Neural cell (in vitro differentiated cells): ENCODE measurements around the gene IL11. TPM values are rescaled to one million over a fixed set of nuclear protein-coding genes. Genes with fewer than 3 reads are reported as not detected.

Source experiments
- H2AFZ ChIP-seq: fragments of 200-600, 300-800 bp; sonication (generic), shearing (Covaris generic); 2 replicates; pipeline ENCODE4 v1.6.0; 2014; ENCODE audit warnings: low read depth, mild to moderate bottlenecking, antibody characterized with exemption, low read length, moderate library complexity
- H3F3A ChIP-seq: fragments of 200-600 bp; shearing (Covaris generic); 2 replicates; pipeline ENCODE4 v1.6.1; 2016; ENCODE audit warnings: mild to moderate bottlenecking, moderate library complexity, mixed read lengths, antibody characterized with exemption, low read length; ENCODE audit not compliant: insufficient read depth, poor library complexity, severe bottlenecking
- H3K27ac ChIP-seq: fragments of 200-600, 300-800 bp; sonication (generic), shearing (Covaris generic); 2 replicates; pipeline ENCODE4 v1.5.1; 2014; ENCODE audit warnings: mild to moderate bottlenecking, low read length, moderate library complexity
- H3K27me3 ChIP-seq: fragments of 300-800, 200-600 bp; sonication (generic), shearing (Covaris generic); 2 replicates; pipeline ENCODE4 v1.6.0; 2014; ENCODE audit warnings: mild to moderate bottlenecking, low read depth, low read length, moderate library complexity; ENCODE audit not compliant: insufficient read depth
- H3K36me3 ChIP-seq: fragments of 300-800, 200-600 bp; sonication (generic), shearing (Covaris generic); 2 replicates; pipeline ENCODE4 v1.5.1; 2014; ENCODE audit warnings: mild to moderate bottlenecking, antibody characterized with exemption, low read length, moderate library complexity; ENCODE audit not compliant: insufficient read depth
- H3K4me2 ChIP-seq: fragments of 300-800, 200-600 bp; sonication (generic), shearing (Covaris generic); 2 replicates; pipeline ENCODE4 v1.6.0; 2014; ENCODE audit warnings: mild to moderate bottlenecking, low read length
- H3K4me3 ChIP-seq: fragments of 300-800, 200-600 bp; sonication (generic), shearing (Covaris generic); 2 replicates; pipeline ENCODE4 v1.5.1; 2014; ENCODE audit warnings: mild to moderate bottlenecking, low read length, moderate library complexity
- H3K79me2 ChIP-seq: fragments of 200-600 bp; shearing (Covaris generic); replicated peaks from 2 replicates; pipeline ENCODE4 v1.6.0; 2014; ENCODE audit warnings: mild to moderate bottlenecking, low read length, moderate library complexity; ENCODE audit not compliant: insufficient read depth
- H3K9ac ChIP-seq: fragments of 300-800, 200-600 bp; sonication (generic), shearing (Covaris generic); 2 replicates; pipeline ENCODE4 v1.6.1; 2016; ENCODE audit warnings: mild to moderate bottlenecking, low read length, mixed read lengths
- H3K9me2 ChIP-seq: fragments of 200-600 bp; shearing (Covaris generic); 2 replicates; pipeline ENCODE4 v1.6.1; 2016; ENCODE audit warnings: mild to moderate bottlenecking, low read length, mixed read lengths; ENCODE audit not compliant: insufficient read depth
- H3K9me3 ChIP-seq: fragments of 200-600, 300-800 bp; sonication (generic), shearing (Covaris generic); 2 replicates; pipeline ENCODE4 v1.6.1; 2016; ENCODE audit warnings: mild to moderate bottlenecking, mixed run types, low read length, moderate library complexity, mixed read lengths
- H4K20me1 ChIP-seq: fragments of 200-600 bp; shearing (Covaris generic); 2 replicates; pipeline ENCODE4 v1.6.1; 2016; ENCODE audit warnings: mild to moderate bottlenecking, mixed run types; ENCODE audit not compliant: insufficient read depth
- EP300 ChIP-seq: fragments of 450-650 bp; conservative IDR thresholded peaks from 2 replicates; pipeline ENCODE4 v1.6.1; 2014; ENCODE audit warnings: antibody characterized with exemption, mild to moderate bottlenecking, moderate library complexity; ENCODE audit not compliant: poor library complexity, severe bottlenecking
- EZH2 ChIP-seq: fragments of 200-600, 300-800 bp; shearing (Covaris generic), sonication (generic); IDR thresholded peaks from 2 replicates; pipeline ENCODE4 v1.6.1; 2014; ENCODE audit warnings: antibody characterized with exemption, low read length, borderline replicate concordance, mild to moderate bottlenecking; ENCODE audit not compliant: insufficient read depth, poor library complexity, severe bottlenecking
- MXI1 ChIP-seq: fragments of 450-650 bp; conservative IDR thresholded peaks from 2 replicates; pipeline ENCODE4 v1.6.1; 2014; ENCODE audit warnings: antibody characterized with exemption, mild to moderate bottlenecking; ENCODE audit not compliant: poor library complexity, severe bottlenecking
- POLR2AphosphoS5 ChIP-seq: IDR thresholded peaks from 2 replicates; pipeline ENCODE4 v1.6.1; 2012
- RAD21 ChIP-seq: fragments of 450-650 bp; conservative IDR thresholded peaks from 2 replicates; pipeline ENCODE4 v1.6.1; 2014; ENCODE audit warnings: antibody characterized with exemption, mild to moderate bottlenecking, moderate library complexity
- SMC3 ChIP-seq: fragments of 450-650 bp; conservative IDR thresholded peaks from 2 replicates; pipeline ENCODE4 v1.6.1; 2014; ENCODE audit warnings: antibody characterized with exemption, mild to moderate bottlenecking, moderate library complexity; ENCODE audit not compliant: poor library complexity
- TAF1 ChIP-seq: IDR thresholded peaks from 2 replicates; pipeline ENCODE4 v1.6.1; 2012; ENCODE audit warnings: low read depth
- polyA plus RNA-seq: library from polyadenylated mRNA; depleted of rRNA; stranded (reverse); fragments of >200 nt; gene quantifications from 2 replicates; pipeline ENCODE4 v1.2.3, GENCODE V29; 2014
- TF ChIP-seq, protein P1 (sequence below): IDR thresholded peaks from 2 replicates; pipeline ENCODE4 v1.6.1; 2012; ENCODE audit warnings: borderline replicate concordance
- TF ChIP-seq, protein P2 (sequence below): fragments of 450-650 bp; IDR thresholded peaks from 2 replicates; pipeline ENCODE4 v1.5.1; 2014; ENCODE audit warnings: antibody characterized with exemption, mild to moderate bottlenecking, moderate library complexity; ENCODE audit not compliant: poor library complexity, severe bottlenecking

The IL11 gene
- polyA plus RNA-seq, 1 donor from 2014 or later, result 0.62 TPM

DNA sequence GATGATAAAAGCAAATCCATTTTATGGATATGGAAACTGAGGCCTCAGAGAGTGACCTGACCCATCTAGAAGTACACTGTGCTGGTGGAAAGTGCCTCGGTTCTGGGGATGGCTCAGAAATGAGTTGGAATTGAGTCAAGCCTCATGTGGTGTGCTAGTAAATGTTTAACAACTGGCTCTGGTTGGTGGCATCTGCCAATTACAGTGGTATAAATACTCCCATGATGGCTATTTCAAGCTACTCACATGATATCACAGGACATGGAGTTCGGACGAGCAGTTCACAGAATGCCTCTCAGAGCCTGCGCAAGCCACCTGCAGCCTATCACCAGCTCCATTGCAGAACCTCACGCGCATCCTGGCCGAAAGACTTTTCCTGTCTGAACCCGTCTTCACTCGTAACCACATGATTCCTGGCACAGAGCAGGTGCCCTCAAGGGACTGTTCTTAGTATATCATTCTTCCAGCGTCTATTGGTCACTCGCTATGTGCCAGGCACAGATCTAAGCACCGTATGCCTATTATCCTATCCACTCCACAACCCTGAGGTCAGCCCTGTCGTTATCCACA lies 54.2 kb downstream of the IL11 start:
- Histone ChIP-seq H3K4me2 (no peak overlapping the region), H3K27ac (no peak overlapping the region), H3K4me3 (no peak overlapping the region), H3K9me3 (no peaks in the 10 kb centered on the region), H3K9me2 (no peaks in the 10 kb centered on the region), H3F3A (no peaks in the 10 kb centered on the region), H3K27me3 (no peaks in the 10 kb centered on the region), H4K20me1 (no peaks in the 10 kb centered on the region), H3K9ac (no peak overlapping the region), H3K36me3 (no peaks in the 10 kb centered on the region), H3K79me2 (no peaks in the 10 kb centered on the region), H2AFZ (no peak overlapping the region)
- TF ChIP-seq EP300 (no peak), MXI1 (no peak), SMC3 (no peak), TAF1 (no peak), EZH2 (no peak), RAD21 (no peak), POLR2AphosphoS5 (no peak)
- TF ChIP-seq, protein P1, sequence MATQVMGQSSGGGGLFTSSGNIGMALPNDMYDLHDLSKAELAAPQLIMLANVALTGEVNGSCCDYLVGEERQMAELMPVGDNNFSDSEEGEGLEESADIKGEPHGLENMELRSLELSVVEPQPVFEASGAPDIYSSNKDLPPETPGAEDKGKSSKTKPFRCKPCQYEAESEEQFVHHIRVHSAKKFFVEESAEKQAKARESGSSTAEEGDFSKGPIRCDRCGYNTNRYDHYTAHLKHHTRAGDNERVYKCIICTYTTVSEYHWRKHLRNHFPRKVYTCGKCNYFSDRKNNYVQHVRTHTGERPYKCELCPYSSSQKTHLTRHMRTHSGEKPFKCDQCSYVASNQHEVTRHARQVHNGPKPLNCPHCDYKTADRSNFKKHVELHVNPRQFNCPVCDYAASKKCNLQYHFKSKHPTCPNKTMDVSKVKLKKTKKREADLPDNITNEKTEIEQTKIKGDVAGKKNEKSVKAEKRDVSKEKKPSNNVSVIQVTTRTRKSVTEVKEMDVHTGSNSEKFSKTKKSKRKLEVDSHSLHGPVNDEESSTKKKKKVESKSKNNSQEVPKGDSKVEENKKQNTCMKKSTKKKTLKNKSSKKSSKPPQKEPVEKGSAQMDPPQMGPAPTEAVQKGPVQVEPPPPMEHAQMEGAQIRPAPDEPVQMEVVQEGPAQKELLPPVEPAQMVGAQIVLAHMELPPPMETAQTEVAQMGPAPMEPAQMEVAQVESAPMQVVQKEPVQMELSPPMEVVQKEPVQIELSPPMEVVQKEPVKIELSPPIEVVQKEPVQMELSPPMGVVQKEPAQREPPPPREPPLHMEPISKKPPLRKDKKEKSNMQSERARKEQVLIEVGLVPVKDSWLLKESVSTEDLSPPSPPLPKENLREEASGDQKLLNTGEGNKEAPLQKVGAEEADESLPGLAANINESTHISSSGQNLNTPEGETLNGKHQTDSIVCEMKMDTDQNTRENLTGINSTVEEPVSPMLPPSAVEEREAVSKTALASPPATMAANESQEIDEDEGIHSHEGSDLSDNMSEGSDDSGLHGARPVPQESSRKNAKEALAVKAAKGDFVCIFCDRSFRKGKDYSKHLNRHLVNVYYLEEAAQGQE, result no peak
- TF ChIP-seq, protein P2, sequence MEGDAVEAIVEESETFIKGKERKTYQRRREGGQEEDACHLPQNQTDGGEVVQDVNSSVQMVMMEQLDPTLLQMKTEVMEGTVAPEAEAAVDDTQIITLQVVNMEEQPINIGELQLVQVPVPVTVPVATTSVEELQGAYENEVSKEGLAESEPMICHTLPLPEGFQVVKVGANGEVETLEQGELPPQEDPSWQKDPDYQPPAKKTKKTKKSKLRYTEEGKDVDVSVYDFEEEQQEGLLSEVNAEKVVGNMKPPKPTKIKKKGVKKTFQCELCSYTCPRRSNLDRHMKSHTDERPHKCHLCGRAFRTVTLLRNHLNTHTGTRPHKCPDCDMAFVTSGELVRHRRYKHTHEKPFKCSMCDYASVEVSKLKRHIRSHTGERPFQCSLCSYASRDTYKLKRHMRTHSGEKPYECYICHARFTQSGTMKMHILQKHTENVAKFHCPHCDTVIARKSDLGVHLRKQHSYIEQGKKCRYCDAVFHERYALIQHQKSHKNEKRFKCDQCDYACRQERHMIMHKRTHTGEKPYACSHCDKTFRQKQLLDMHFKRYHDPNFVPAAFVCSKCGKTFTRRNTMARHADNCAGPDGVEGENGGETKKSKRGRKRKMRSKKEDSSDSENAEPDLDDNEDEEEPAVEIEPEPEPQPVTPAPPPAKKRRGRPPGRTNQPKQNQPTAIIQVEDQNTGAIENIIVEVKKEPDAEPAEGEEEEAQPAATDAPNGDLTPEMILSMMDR, result no peak

DNA sequence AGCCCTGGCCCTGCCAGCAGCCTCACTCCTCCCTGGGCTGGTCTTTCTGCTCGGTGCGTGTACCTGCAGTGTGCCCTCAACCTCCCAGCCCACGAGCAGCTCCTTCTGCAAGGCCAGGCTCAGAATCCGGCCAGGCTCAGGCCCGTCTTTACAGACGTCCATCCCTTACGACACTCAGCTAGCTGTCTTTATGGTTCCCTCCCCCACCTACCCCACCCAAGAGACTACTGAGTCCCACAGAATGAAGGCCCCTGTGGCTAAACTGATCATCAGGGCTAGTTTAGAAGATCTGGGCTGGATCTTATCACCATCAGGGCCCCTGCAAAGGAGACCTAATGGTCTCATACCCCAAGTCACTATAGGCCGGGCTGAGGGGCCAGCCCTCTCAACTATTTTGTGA lies 55.9 kb downstream of the IL11 start:
- Histone ChIP-seq H3F3A (no peaks in the 10 kb centered on the region), H3K9me2 (no peaks in the 10 kb centered on the region), H3K4me3 (no peak overlapping the region), H3K79me2 (no peaks in the 10 kb centered on the region), H3K27ac (no peak overlapping the region), H3K9me3 (no peaks in the 10 kb centered on the region), H3K9ac (no peak overlapping the region), H3K36me3 (no peaks in the 10 kb centered on the region), H4K20me1 (no peaks in the 10 kb centered on the region), H2AFZ (no peak overlapping the region), H3K4me2 (no peak overlapping the region), H3K27me3 (no peaks in the 10 kb centered on the region)
- no peak for TF ChIP-seq SMC3
- TF ChIP-seq RAD21, result no peak
- TF ChIP-seq TAF1, result no peak
- TF ChIP-seq, protein P2, result no peak
- TF ChIP-seq POLR2AphosphoS5, result no peak
- TF ChIP-seq, protein P1, result no peak
- TF ChIP-seq EP300, result no peak
- no peak for TF ChIP-seq MXI1
